BLaER1 treated with 17β-estradiol and CSF1 and Interleukin-3, amounts not matched to agents 10 nM and 100 nM (cell line): Measurements from ENCODE around the gene CRIP3.

Experiments used
- H3K27ac ChIP-seq, 11 experiments: shearing (Covaris generic); formaldehyde crosslinking; 2 replicates each; pipeline ENCODE4 v1.8.1; 2022
- H3K27me3 ChIP-seq, 11 experiments: shearing (Covaris generic); formaldehyde crosslinking; 2 replicates each; pipeline ENCODE4 v1.8.1; 2022
- H3K36me3 ChIP-seq, 11 experiments: shearing (Covaris generic); formaldehyde crosslinking; 2 replicates each; pipeline ENCODE4 v1.8.1; 2022
- H3K4me1 ChIP-seq, 10 experiments: shearing (Covaris generic); formaldehyde crosslinking; 2 replicates each; pipeline ENCODE4 v1.8.1; 2022
- H3K4me2 ChIP-seq, 11 experiments: shearing (Covaris generic); formaldehyde crosslinking; 2 replicates each; pipeline ENCODE4 v1.8.1; 2022
- H3K4me3 ChIP-seq, 10 experiments: shearing (Covaris generic); formaldehyde crosslinking; 2 replicates each; pipeline ENCODE4 v1.8.1; 2022
- H3K9ac ChIP-seq, 11 experiments: shearing (Covaris generic); formaldehyde crosslinking; 2 replicates each; pipeline ENCODE4 v1.8.1; 2022
- H3K9me3 ChIP-seq, 11 experiments: shearing (Covaris generic); formaldehyde crosslinking; replicated peaks in 1 of 11; 2 replicates each; pipeline ENCODE4 v1.8.1; 2022
- H4K20me1 ChIP-seq, 11 experiments: shearing (Covaris generic); formaldehyde crosslinking; 2 replicates each; pipeline ENCODE4 v1.8.1; 2022
- Cebpa-rat ChIP-seq, 11 experiments: shearing (Covaris generic); IDR thresholded peaks; 2 replicates each; pipeline ENCODE4 v1.8.1; 2022

The CRIP3 gene

GRCh38 chr6:43336382-43336781, 27.8 kb upstream of the CRIP3 start:
- Histone ChIP-seq H3K4me1 (peaks cover 0 to 41% (median 14%) of the 10 kb centered on the region in 10 experiments; a peak in 12 of 20 replicates), H3K36me3 (peaks cover 45 to 58% (median 52%) of the 10 kb centered on the region in 11 experiments), H3K4me2 (no peak overlapping the region), H4K20me1 (peaks cover 0 to 12% (median 0%) of the 10 kb centered on the region in 11 experiments; a peak in 1 of 22 replicates), H3K4me3 (no peak overlapping the region), H3K27me3 (no peaks in the 10 kb centered on the region), H3K9me3 (no peaks in the 10 kb centered on the region), H3K27ac (no peak overlapping the region), H3K9ac (no peak overlapping the region)
- no peak for TF ChIP-seq Cebpa-rat (IDR thresholded peaks at IDR 0.05)

- no peaks in the 10 kb centered on the region for H3K27me3 ChIP-seq
- no peaks in the 10 kb centered on the region for H3K9me3 ChIP-seq
- peaks cover 0 to 12% (median 0%) of the 10 kb centered on the region in 11 experiments; a peak in 1 of 22 replicates for H4K20me1 ChIP-seq
- H3K4me2 ChIP-seq, result peak overlapping the region in 3 of 11 experiments; percentile 12 to 48 (median 43); a peak in 5 of 22 replicates
- peaks cover 35 to 49% (median 43%) of the 10 kb centered on the region in 11 experiments for H3K36me3 ChIP-seq
- H3K4me3 ChIP-seq, result no peak overlapping the region
- no peak for TF ChIP-seq Cebpa-rat (IDR thresholded peaks at IDR 0.05)
- no peak overlapping the region for H3K9ac ChIP-seq
- H3K4me1 ChIP-seq, result peaks cover 0 to 50% (median 17%) of the 10 kb centered on the region in 10 experiments; a peak in 12 of 20 replicates
- no peak overlapping the region for H3K27ac ChIP-seq
Observed at GRCh38 chr6:43335469-43335868, 26.8 kb upstream of the CRIP3 start.

- peaks cover 27 to 40% (median 34%) of the 10 kb centered on the region in 11 experiments for H3K36me3 ChIP-seq
- no peak overlapping the region for H3K9ac ChIP-seq
- H3K4me2 ChIP-seq, result peak overlapping the region in 5 of 11 experiments; percentile 9 to 48 (median 23); a peak in 9 of 22 replicates
- H3K4me3 ChIP-seq, result no peak overlapping the region
- peaks cover 0 to 50% (median 17%) of the 10 kb centered on the region in 10 experiments; a peak in 12 of 20 replicates for H3K4me1 ChIP-seq
- TF ChIP-seq Cebpa-rat (IDR thresholded peaks at IDR 0.05), result no peak
- H3K27ac ChIP-seq, result no peak overlapping the region
- no peaks in the 10 kb centered on the region for H3K27me3 ChIP-seq
- peaks cover 0 to 12% (median 0%) of the 10 kb centered on the region in 11 experiments; a peak in 1 of 22 replicates for H4K20me1 ChIP-seq
- H3K9me3 ChIP-seq, result no peaks in the 10 kb centered on the region
Observed at GRCh38 chr6:43334466-43335095, 26.0 kb upstream of the CRIP3 start.

- H3K27me3 ChIP-seq, result no peaks in the 10 kb centered on the region
- peak overlapping the region in 4 of 11 experiments; percentile 20 to 72 (median 59); a peak in 7 of 22 replicates for H3K27ac ChIP-seq
- no peaks in the 10 kb centered on the region for H3K9me3 ChIP-seq
- H3K36me3 ChIP-seq, result peaks cover 0 to 13% (median 7%) of the 10 kb centered on the region in 11 experiments; a peak in 17 of 22 replicates
- no peaks in the 10 kb centered on the region for H4K20me1 ChIP-seq
- H3K4me3 ChIP-seq, result no peak overlapping the region
- H3K4me2 ChIP-seq, result peak overlapping the region in 6 of 11 experiments; percentile 26 to 79 (median 68); a peak in 11 of 22 replicates
- H3K9ac ChIP-seq, result peak overlapping the region in 3 of 11 experiments; percentile 21 to 37 (median 26); a peak in 2 of 22 replicates
- H3K4me1 ChIP-seq, result peaks cover 0 to 42% (median 17%) of the 10 kb centered on the region in 10 experiments; a peak in 12 of 20 replicates
- TF ChIP-seq Cebpa-rat (IDR thresholded peaks at IDR 0.05), result no peak
Observed at GRCh38 chr6:43331891-43332290, 23.3 kb upstream of the CRIP3 start.

- Histone ChIP-seq H3K4me2 (peak overlapping the region in 6 of 11 experiments; percentile 26 to 79 (median 68); a peak in 11 of 22 replicates), H3K4me1 (peaks cover 0 to 42% (median 17%) of the 10 kb centered on the region in 10 experiments; a peak in 12 of 20 replicates), H3K27ac (peak overlapping the region in 4 of 11 experiments; percentile 20 to 72 (median 59); a peak in 7 of 22 replicates), H3K36me3 (peaks cover 0 to 9% (median 3%) of the 10 kb centered on the region in 11 experiments; a peak in 14 of 22 replicates), H3K4me3 (no peak overlapping the region), H4K20me1 (no peaks in the 10 kb centered on the region), H3K27me3 (no peaks in the 10 kb centered on the region), H3K9ac (peak overlapping the region in 3 of 11 experiments; percentile 21 to 37 (median 26); a peak in 2 of 22 replicates), H3K9me3 (no peaks in the 10 kb centered on the region)
- no peak for TF ChIP-seq Cebpa-rat (IDR thresholded peaks at IDR 0.05)
Observed at GRCh38 chr6:43331470-43331869, 22.8 kb upstream of the CRIP3 start.

GRCh38 chr6:43328528-43328927, 19.9 kb upstream of the CRIP3 start:
- no peak overlapping the region for H3K9ac ChIP-seq
- no peak overlapping the region for H3K4me2 ChIP-seq
- H3K36me3 ChIP-seq, result peaks cover 0 to 7% (median 0%) of the 10 kb centered on the region in 11 experiments; a peak in 4 of 22 replicates
- TF ChIP-seq Cebpa-rat (IDR thresholded peaks at IDR 0.05), result no peak
- H3K4me3 ChIP-seq, result no peak overlapping the region
- H4K20me1 ChIP-seq, result no peaks in the 10 kb centered on the region
- peaks cover 0 to 37% (median 8%) of the 10 kb centered on the region in 10 experiments; a peak in 10 of 20 replicates for H3K4me1 ChIP-seq
- H3K27ac ChIP-seq, result no peak overlapping the region
- H3K27me3 ChIP-seq, result no peaks in the 10 kb centered on the region
- peaks cover 0 to 9% (median 5%) of the 10 kb centered on the region in 11 experiments; a peak in 7 of 22 replicates for H3K9me3 ChIP-seq

GRCh38 chr6:43325876-43326275, 17.2 kb upstream of the CRIP3 start:
- TF ChIP-seq Cebpa-rat (IDR thresholded peaks at IDR 0.05), result no peak
- Histone ChIP-seq H3K4me1 (peaks cover 0 to 20% (median under 1%) of the 10 kb centered on the region in 10 experiments; a peak in 7 of 20 replicates), H3K27me3 (no peaks in the 10 kb centered on the region), H3K4me3 (no peak overlapping the region), H4K20me1 (no peaks in the 10 kb centered on the region), H3K9ac (no peak overlapping the region), H3K9me3 (peaks cover 0 to 9% (median 5%) of the 10 kb centered on the region in 11 experiments; a peak in 7 of 22 replicates), H3K27ac (no peak overlapping the region), H3K4me2 (0 out of 22 replicates have a peak overlapping the region, but pooled peaks of 1 of the 11 experiments have one; percentile 15), H3K36me3 (peaks cover 0 to 7% (median 0%) of the 10 kb centered on the region in 11 experiments; a peak in 4 of 22 replicates)

- H3K9me3 ChIP-seq, result no peaks in the 10 kb centered on the region
- H3K36me3 ChIP-seq, result no peaks in the 10 kb centered on the region
- no peaks in the 10 kb centered on the region for H3K27me3 ChIP-seq
- no peaks in the 10 kb centered on the region for H4K20me1 ChIP-seq
- H3K9ac ChIP-seq, result no peak overlapping the region
- H3K4me3 ChIP-seq, result no peak overlapping the region
- peak overlapping the region in 2 of 11 experiments; percentile 30 to 35; a peak in 1 of 22 replicates for H3K27ac ChIP-seq
- peaks cover 4 to 59% (median 29%) of the 10 kb centered on the region in 10 experiments; a peak in 18 of 20 replicates for H3K4me1 ChIP-seq
- H3K4me2 ChIP-seq, result peak overlapping the region in 4 of 11 experiments; percentile 31 to 89 (median 66); a peak in 8 of 22 replicates
- TF ChIP-seq Cebpa-rat (IDR thresholded peaks at IDR 0.05), result no peak
Observed at GRCh38 chr6:43318011-43318410, 9.4 kb upstream of the CRIP3 start.

- Histone ChIP-seq H3K27me3 (peaks cover 0 to 4% (median 0%) of the 10 kb centered on the region in 11 experiments; a peak in 1 of 22 replicates), H4K20me1 (no peaks in the 10 kb centered on the region), H3K27ac (peak overlapping the region in 8 of 11 experiments; percentile 69 to 90 (median 80); a peak in 14 of 22 replicates), H3K4me1 (peaks cover 16 to 99% (median 70%) of the 10 kb centered on the region in 10 experiments), H3K36me3 (no peaks in the 10 kb centered on the region), H3K9me3 (peaks cover 0 to 17% (median 0%) of the 10 kb centered on the region in 11 experiments; a peak in 5 of 22 replicates), H3K4me2 (peak overlapping the region in 9 of 11 experiments; percentile 39 to 96 (median 89); a peak in 17 of 22 replicates), H3K9ac (peak overlapping the region in 3 of 11 experiments; percentile 59 to 73 (median 63); a peak in 4 of 22 replicates), H3K4me3 (no peak overlapping the region)
- TF ChIP-seq Cebpa-rat (IDR thresholded peaks at IDR 0.05), result no peak
Observed at GRCh38 chr6:43313813-43314212, 5.2 kb upstream of the CRIP3 start.
